Activated CD4-positive, CD25-positive, alpha-beta regulatory T cell treated with anti-CD3 and anti-CD28 coated beads, Interleukin-2, amount 50 U/mL, for 16 hours (primary cell): Measurements from ENCODE around the gene PRDM16.

Source experiments
- DNase-seq: peaks from one replicate; pipeline ENCODE4 v3.0.0-alpha.2; 2020; ENCODE audit warnings: low read depth, low spot score

Gene PRDM16

DNA sequence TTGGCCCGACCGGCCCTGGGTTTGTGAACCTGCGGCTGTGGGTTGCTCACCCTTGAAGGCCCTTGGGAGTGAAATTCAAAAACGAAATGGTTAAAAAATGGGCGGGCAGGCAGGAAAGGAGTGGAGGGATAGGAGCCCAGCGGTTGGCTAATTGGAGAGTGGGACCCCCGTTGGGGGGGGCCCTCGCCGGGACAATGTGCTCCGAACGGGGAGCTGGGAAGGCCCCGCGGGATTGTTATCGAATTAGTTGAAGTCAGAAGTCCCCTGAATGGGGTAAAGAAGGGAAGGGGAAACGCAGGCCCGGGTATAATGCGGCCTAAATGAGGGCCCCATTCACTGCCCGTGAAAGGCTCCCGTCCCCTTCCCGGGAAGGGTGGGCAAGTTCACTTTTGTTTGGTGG is 135.7 kb downstream of the PRDM16 start:
- no peak for DNase-seq

DNA sequence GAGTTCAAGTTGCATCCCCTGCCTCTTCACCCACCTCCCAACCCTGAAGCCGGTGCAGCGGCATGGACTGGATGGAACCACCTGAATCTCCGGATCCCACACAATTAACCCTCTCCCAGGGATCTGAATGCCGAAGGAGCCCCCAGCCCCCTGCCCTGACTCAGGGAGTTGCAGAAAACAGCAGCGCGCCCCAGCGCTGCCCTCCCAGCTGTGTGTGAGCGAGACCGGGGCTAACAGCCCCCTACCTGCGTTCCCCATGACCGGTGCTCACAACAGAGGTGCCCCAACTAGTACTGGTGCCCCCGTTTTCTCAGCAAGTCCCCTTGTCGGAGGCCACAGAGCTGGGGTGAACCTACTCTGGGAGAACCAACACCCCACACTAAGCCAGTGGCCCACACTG is 136.8 kb downstream of the PRDM16 start:
- no peak for DNase-seq

DNA sequence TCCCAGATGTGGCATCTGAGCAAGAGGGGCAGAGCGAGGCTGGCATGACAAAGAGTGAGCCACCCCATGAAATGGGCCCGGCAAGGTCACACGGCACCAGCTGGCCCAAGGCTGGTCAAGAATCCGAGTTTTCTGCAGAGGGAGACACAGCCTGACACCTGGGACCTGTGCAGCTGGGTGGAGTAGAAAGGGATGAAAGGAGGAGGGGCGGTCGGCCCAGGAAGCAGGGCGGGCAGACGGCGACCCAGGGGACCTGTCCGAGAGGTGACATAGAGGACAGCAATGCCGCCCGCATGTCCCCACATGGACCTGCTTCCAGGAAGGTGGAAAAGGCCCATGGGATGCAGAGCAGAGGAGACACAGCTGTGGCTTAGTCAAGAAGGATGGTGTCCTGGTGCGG is 137.7 kb downstream of the PRDM16 start:
- no peak for DNase-seq

DNA sequence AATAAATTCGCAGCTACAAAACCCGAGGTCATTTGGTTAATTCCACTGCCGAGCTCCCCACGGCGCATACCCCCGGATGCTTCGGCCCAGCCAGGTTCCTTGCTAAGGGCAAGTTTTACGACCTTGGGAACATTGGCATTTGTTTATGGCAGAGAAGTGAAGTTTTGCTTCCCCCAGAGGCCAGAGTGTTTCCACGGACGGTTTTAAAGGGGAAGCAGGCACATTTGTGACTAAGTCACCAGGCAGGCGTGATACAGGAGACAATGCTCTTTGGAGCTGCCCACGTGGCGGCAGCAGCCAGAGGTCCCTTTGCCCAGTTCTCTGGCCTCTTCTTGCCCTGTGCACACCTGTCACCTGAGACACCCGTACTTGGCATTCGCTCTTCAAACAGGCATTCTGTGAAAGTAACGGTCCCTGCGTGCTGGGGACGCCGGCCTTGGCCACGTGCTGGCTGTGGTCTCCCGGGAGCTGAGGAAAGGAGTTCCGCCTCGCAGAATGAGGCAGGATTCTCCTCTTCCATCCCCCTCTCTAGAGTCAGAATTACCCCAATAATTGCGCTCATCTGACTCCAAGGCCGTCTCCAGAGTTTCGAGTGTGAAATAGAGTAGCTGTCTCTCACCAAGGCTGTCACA is 138.3 kb downstream of the PRDM16 start:
- DNase-seq, result no peak

DNA sequence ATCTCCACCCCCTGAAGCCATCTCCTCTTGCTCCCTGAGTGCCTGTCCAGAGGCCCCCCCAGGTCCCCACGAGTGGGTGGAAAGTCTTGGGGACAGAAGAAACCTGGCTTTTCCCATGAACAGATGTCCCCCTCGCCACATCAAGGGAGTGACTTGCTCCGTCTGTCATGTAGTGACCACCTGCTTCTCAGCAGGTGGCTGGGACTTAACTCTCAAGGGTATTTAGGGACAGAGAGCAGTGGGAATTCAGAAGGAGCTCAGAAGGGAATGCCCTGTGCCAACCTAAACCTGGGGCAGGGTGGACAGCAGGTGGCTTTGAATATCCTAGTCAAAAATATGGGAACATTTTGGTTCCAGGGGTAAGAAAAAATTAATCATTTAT is 139.8 kb downstream of the PRDM16 start:
- no peak for DNase-seq

DNA sequence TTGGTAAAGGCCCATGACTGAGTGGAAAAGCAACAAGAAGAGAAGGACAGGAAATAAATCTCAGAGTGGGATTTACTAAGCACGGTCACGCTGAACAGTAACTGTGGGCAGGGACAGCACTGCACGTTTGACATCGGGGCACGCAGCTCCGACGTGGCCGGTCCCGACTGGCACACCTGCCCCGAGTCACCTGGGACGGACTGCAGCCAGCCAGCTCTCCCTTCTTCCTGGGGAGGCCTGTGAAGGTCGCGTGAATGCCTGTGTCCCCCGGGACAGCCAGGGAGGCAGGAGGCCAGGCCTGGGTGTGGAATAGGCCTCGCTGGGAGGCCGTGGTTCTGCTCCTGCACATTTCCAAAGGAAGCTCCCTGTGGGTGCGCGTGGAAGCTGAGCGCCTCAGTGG is 140.2 kb downstream of the PRDM16 start:
- DNase-seq, result no peak

- no peak for DNase-seq
Observed at GRCh38 chr1:3211582-3212375, 142.8 kb downstream of the PRDM16 start.

DNA sequence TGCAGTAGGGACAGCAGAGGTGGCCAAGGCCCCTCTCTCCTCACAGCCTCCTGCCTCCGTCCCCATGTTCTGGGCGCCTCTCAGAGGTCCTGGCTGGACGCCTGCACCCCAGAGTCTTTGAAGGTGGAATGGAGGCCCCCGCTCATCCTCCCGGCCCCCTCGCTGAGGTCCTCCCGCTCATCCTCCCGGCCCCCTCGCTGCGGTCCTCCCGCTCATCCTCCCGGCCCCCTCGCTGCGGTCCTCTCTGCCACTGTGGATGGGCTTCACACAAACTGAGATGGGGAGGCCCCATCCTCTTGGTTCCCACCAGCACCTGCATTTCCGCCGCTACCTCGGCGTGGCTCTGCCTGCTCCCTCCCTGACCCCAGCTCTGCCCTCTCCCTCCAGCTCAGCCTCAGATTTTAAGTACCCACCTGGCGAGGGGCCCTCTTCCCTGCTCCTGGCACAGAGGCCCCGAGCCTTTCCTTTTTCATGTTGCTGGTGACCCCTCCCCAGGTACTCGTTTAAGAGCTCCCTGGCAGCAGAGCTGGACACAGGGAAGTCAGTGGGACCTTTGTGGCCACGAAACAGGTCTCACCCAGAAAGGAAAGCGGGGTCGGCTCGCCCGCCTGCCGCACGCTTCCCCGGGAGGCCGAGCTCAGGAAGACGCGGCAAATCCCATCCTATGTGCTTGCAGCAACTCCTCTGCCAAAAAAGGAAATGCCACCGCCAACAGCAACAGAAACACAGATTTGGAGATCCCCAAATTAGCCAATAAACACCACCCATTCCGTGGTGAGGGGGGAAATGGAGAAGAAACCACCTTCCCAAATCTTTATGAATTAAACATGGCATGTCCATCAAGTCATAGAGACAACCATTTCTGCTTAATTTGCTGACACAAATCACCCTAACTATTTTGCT is 143.7 kb downstream of the PRDM16 start:
- DNase-seq, result no peak

GRCh38 chr1:3213730-3214129 is 144.7 kb downstream of the PRDM16 start:
- no peak for DNase-seq

DNA sequence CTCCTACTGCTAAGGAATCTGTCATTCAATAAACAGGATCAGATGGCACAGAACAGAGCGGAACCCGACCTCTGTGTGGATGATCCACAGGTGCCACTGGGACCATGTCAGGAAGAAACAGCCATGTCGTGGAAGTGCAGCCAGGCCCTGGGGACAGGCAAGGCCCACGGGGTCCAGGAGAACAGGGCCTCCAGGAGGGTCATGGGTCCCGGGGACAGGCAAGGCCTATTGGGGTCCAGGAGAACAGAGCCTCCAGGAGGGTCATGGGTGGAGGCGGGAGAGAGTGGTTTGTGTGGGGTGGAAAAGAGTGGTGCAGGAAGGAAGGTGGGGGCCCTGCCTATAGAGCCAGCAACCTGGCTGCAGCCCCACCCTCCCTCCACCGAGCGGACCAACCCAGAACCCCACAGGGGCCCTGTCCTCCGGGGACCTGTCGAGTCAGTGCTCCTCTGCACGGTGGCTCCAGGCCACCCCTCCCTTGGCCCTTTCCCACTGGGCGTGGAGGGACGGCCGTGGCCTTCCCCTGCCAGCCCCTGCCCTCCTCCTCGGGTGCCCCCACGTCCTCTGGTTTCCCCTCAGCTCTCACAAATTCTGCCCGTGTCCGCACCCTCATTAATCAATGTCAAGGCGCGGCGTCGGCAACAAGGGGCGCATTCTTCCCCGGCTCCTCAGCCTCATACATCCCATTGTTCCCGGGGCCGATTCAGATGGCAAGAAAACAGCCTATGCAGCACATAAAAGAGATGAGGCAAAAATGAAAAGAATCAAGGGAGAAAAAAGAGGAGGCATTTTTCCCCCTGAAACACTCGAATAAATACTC is 146.4 kb downstream of the PRDM16 start:
- no peak for DNase-seq

DNA sequence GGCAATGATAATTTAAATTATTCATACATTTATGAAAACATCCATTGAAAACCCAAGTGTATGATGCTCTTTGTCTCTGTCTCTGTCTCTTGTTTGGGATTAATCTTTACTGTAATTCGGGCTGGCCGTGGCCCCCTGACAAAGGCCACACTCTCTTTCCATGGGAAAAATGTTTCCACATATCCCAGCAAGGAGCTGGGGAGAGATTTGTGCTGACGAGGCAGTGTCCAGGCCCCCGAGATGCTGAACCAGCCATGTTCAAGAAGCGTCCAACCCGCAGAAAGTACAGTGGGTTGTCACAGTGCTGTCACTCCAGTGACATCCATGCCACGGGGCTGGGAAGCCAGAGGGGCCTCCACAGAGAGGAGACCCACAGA is 147.0 kb downstream of the PRDM16 start:
- DNase-seq, result no peak

DNA sequence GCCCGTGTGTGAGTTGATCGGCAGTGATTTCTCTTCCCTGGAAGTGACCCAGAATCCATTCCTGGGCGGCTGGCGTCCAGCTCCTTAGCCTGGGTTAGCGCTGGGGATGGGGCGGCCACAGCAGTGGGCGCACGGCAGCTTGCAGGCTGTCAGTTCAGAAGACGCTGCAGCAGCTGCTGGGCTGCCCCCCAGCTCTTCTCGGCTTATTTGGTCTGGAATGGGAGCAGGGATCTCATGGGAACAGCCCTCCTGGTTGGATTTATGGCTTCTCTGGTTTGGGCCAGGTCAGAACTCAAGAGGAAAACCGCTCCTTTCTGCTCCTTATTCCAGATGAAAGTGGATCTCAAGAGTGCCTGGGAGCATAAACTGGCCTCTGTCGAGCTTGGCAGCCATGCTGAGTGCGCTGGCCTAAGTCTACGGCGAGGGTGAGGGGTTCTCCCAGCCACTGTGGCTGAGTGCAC is 148.2 kb downstream of the PRDM16 start:
- no peak for DNase-seq

- no peak for DNase-seq
Observed at GRCh38 chr1:3217979-3218679, 149.1 kb downstream of the PRDM16 start.

GRCh38 chr1:3219005-3219790 is 150.2 kb downstream of the PRDM16 start:
- DNase-seq, result no peak

DNA sequence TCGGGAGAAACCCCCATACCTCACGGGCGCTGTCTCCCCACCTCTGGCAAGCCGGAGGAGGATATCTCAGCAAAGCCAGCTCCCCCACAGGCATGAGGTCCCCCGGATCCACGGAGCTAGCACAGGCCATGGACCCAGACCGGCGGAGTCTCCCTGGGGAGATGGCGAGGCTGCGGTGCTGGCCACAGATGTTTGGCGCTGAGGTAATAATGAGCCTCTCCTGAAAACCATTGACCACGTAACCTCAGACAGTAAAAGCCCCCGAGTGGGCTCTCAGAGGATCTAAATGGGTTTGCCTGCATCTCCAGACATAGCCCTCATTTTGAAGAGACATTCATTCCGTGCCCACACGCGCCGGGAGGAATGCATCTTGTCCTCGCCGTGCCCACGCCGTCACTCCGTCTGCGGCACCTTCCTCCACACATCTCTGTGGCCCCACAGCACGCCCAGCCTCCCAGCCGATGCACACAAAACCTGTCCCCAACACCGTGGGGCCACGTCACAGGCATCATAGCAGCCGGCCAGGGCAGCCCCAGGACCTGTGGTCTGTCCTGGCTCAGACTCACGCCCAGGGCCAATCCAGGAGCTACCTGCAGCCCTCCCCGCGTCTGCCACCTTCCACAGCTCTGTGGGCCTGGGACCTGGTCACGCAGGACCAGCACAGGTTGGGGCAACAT is 150.9 kb downstream of the PRDM16 start:
- no peak for DNase-seq

DNA sequence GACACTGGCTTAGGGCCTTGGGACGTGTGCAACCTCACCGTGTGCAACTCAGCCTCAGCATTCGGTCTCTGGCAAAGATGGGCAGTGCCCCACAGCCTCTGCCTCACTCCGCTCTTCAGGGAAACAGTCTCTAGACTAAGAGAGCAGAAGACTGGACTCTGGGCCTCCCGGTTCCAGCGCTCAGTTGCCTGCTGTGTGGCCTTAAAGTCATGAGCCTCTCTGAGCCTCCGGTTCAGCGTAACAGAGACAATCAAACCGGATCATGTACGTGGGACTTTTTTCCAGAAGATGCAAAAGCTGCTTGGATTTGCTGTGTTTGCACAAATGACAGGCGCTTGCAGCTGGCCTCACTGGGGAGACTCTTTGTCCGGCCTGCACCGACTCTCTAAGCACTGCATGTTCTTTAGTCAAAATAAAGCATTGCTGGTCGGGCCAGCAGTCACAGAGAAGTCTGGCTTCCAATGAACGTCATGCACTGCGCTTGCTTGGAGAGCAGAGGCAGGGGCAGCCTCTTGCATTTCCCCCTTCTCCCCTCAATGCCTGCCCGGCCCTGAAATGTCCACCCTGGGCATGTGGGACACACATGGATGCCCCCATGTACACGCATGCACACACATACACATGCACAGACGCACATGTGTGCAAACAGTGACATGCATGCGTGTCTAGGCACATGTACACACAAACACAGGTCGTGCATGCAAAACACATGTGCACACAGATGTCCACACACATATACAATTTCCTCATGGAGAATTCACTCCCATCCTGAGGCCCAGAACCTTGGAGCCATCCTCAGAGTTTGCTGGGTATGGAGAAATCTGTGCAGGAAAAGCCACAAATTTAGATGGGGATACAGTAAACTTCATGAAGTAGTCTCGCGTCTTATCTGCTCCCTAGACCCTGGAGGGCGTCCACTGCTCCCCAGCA is 152.4 kb downstream of the PRDM16 start:
- DNase-seq, result no peak

GRCh38 chr1:3222042-3222692 is 153.2 kb downstream of the PRDM16 start:
- no peak for DNase-seq

GRCh38 chr1:3225661-3226060 is 156.7 kb downstream of the PRDM16 start:
- DNase-seq, result no peak
